SU-DHL-6 (cell line): ENCODE measurements around the gene PLA2G5.

Experiments used
- H2AFZ ChIP-seq: fragments of 200-600 bp; sonication (generic); 2 replicates; pipeline ENCODE4 v1.6.1; 2014; ENCODE audit warnings: low read depth, mild to moderate bottlenecking, moderate library complexity, mixed read lengths, antibody characterized with exemption, low read length; ENCODE audit not compliant: severe bottlenecking
- H3F3A ChIP-seq: fragments of 200-600 bp; shearing (Covaris generic); 2 replicates; pipeline ENCODE4 v1.6.0; 2016; ENCODE audit warnings: antibody characterized with exemption, mild to moderate bottlenecking; ENCODE audit not compliant: insufficient read depth
- H3K27ac ChIP-seq: fragments of 200-600 bp; sonication (generic); 2 replicates; pipeline ENCODE4 v1.5.1; 2016; ENCODE audit warnings: low read depth, mild to moderate bottlenecking, low read length, moderate library complexity, mixed read lengths
- H3K27me3 ChIP-seq: fragments of 200-600 bp; sonication (generic), shearing (Covaris generic); 2 replicates; pipeline ENCODE4 v1.6.0; 2014; ENCODE audit warnings: mild to moderate bottlenecking, low read length
- H3K36me3 ChIP-seq: fragments of 200-600 bp; sonication (generic); 2 replicates; pipeline ENCODE4 v1.6.1; 2014; ENCODE audit warnings: mild to moderate bottlenecking, low read length, mixed read lengths
- H3K4me2 ChIP-seq: fragments of 300-600, 200-600 bp; shearing (Covaris generic), sonication (generic); 2 replicates; pipeline ENCODE4 v1.6.0; 2014; ENCODE audit warnings: low read length, low read depth, mild to moderate bottlenecking; ENCODE audit not compliant: poor library complexity, severe bottlenecking
- H3K4me3 ChIP-seq: fragments of 200-600 bp; sonication (generic); 2 replicates; pipeline ENCODE4 v1.5.1; 2014; ENCODE audit warnings: antibody characterized with exemption, low read length, mild to moderate bottlenecking, mixed read lengths; ENCODE audit not compliant: insufficient read depth, poor library complexity, severe bottlenecking
- H3K79me2 ChIP-seq: fragments of 200-600 bp; sonication (generic); 2 replicates; pipeline ENCODE4 v1.6.1; 2014; ENCODE audit warnings: mild to moderate bottlenecking, low read length, moderate library complexity; ENCODE audit not compliant: insufficient read depth
- H3K9ac ChIP-seq: fragments of 200-600 bp; sonication (generic); 2 replicates; pipeline ENCODE4 v1.7.0; 2014; ENCODE audit warnings: mild to moderate bottlenecking, low read length
- H3K9me2 ChIP-seq: fragments of 200-600 bp; sonication (generic); replicated peaks from 2 replicates; pipeline ENCODE4 v1.6.1; 2014; ENCODE audit warnings: low read length; ENCODE audit not compliant: insufficient read depth
- H3K9me3 ChIP-seq: fragments of 200-600 bp; sonication (generic); 2 replicates; pipeline ENCODE4 v1.6.1; 2014; ENCODE audit warnings: low read length, mixed read lengths; ENCODE audit not compliant: insufficient read depth
- H4K20me1 ChIP-seq: fragments of 200-600 bp; sonication (generic); 2 replicates; pipeline ENCODE4 v1.6.1; 2014; ENCODE audit warnings: low read depth, mild to moderate bottlenecking, antibody characterized with exemption, low read length, moderate library complexity, mixed read lengths
- EZH2phosphoT487 ChIP-seq: fragments of 200-600 bp; sonication (generic), shearing (Covaris generic); conservative IDR thresholded peaks from 2 replicates; pipeline ENCODE4 v1.6.1; 2018; ENCODE audit warnings: mild to moderate bottlenecking, antibody characterized with exemption, low read length, moderate library complexity, mixed read lengths
- TF ChIP-seq, protein P1 (sequence below): fragments of 200-600 bp; sonication (generic); IDR thresholded peaks from one replicate; pipeline ENCODE4 v1.5.1; 2017; ENCODE audit warnings: antibody characterized with exemption, mild to moderate bottlenecking, low read length, moderate library complexity; ENCODE audit not compliant: insufficient read depth, poor library complexity, severe bottlenecking

PLA2G5 gene, protein sequence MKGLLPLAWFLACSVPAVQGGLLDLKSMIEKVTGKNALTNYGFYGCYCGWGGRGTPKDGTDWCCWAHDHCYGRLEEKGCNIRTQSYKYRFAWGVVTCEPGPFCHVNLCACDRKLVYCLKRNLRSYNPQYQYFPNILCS

DNA sequence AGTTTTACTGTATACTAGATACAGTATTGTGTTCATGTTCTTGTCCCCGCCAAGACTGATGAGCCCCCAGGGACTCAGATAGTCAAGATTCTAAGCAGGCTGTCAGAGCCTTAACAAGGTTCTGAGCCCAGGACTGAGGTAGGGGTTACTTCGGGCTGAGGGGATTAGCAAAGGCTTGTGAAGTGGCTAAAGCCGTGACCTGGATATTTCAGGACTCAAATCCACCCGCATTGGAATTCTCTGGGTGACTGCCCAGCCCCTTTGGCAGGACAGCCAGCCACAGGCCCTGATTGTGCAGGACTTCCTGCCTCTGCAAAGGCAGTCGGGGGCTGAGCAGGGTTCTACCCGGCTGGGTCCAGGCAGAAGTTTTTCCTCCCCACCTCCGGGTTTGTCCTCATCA lies at the start of gene PLA2G5:
Gene PLA2G5 (plus strand): TSS at position 321 of the 400 bp plus-strand sequence. CDS start 14,637 bp downstream, outside the sequence.
- no peak within 1 kb of the TSS for H3K4me3 ChIP-seq
- no peak within 1 kb of the TSS for H2AFZ ChIP-seq
- H3K27ac ChIP-seq, result no peak within 1 kb of the TSS
- no peaks in the 10 kb centered on the region for H4K20me1 ChIP-seq
- no peaks in the 10 kb centered on the region for H3K9me2 ChIP-seq
- no peaks in the 10 kb centered on the region for H3K27me3 ChIP-seq
- H3K9me3 ChIP-seq, result no peaks in the 10 kb centered on the region
- H3K36me3 ChIP-seq, result no peaks in the 10 kb centered on the region
- TF ChIP-seq, protein P1, sequence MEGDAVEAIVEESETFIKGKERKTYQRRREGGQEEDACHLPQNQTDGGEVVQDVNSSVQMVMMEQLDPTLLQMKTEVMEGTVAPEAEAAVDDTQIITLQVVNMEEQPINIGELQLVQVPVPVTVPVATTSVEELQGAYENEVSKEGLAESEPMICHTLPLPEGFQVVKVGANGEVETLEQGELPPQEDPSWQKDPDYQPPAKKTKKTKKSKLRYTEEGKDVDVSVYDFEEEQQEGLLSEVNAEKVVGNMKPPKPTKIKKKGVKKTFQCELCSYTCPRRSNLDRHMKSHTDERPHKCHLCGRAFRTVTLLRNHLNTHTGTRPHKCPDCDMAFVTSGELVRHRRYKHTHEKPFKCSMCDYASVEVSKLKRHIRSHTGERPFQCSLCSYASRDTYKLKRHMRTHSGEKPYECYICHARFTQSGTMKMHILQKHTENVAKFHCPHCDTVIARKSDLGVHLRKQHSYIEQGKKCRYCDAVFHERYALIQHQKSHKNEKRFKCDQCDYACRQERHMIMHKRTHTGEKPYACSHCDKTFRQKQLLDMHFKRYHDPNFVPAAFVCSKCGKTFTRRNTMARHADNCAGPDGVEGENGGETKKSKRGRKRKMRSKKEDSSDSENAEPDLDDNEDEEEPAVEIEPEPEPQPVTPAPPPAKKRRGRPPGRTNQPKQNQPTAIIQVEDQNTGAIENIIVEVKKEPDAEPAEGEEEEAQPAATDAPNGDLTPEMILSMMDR, result no peak
- TF ChIP-seq EZH2phosphoT487, result no peak
- no peak within 1 kb of the TSS for H3K4me2 ChIP-seq
- H3K79me2 ChIP-seq, result no peaks in the 10 kb centered on the region
- no peak within 1 kb of the TSS for H3K9ac ChIP-seq
- no peaks in the 10 kb centered on the region for H3F3A ChIP-seq

- no peaks in the 10 kb centered on the region; the same call in 1 of the 2 replicates for H3K9me2 ChIP-seq
- no peaks in the 10 kb centered on the region for H3K27me3 ChIP-seq
- H3F3A ChIP-seq, result no peaks in the 10 kb centered on the region
- H3K36me3 ChIP-seq, result no peaks in the 10 kb centered on the region
- no peaks in the 10 kb centered on the region for H3K9me3 ChIP-seq
- no peak overlapping the region for H3K27ac ChIP-seq
- TF ChIP-seq EZH2phosphoT487, result no peak
- TF ChIP-seq, protein P1, result no peak
- H3K9ac ChIP-seq, result no peak overlapping the region
- H4K20me1 ChIP-seq, result no peaks in the 10 kb centered on the region
- H3K4me2 ChIP-seq, result no peak overlapping the region
- H3K79me2 ChIP-seq, result no peaks in the 10 kb centered on the region
- no peak overlapping the region for H3K4me3 ChIP-seq
- H2AFZ ChIP-seq, result no peak overlapping the region
Measured at GRCh38 chr1:20028125-20028524, 41.9 kb upstream of the PLA2G5 start.

- Histone ChIP-seq H3K79me2 (no peaks in the 10 kb centered on the region), H3K27ac (no peak overlapping the region), H3F3A (no peaks in the 10 kb centered on the region), H3K4me2 (no peak overlapping the region), H3K9me2 (no peaks in the 10 kb centered on the region; the same call in 1 of the 2 replicates), H2AFZ (no peak overlapping the region), H3K9me3 (no peaks in the 10 kb centered on the region), H3K27me3 (no peaks in the 10 kb centered on the region), H3K36me3 (no peaks in the 10 kb centered on the region), H4K20me1 (no peaks in the 10 kb centered on the region), H3K9ac (no peak overlapping the region), H3K4me3 (no peak overlapping the region)
- TF ChIP-seq, protein P1, result no peak
- no peak for TF ChIP-seq EZH2phosphoT487
Measured at GRCh38 chr1:20028726-20029125, 41.3 kb upstream of the PLA2G5 start.
